ENCODE measurements around the gene SMIM13. TPM values are rescaled to one million over a fixed set of nuclear protein-coding genes. Genes with fewer than 3 reads are reported as not detected.
A peak's percentile ranks its signal among the peaks of the same experiment; 100 is the strongest.
"Not testable (repeated sequence)": the region's sequence is repeated elsewhere in the genome, so short reads cannot be mapped to it uniquely, and the experiment has no call there.

SMIM13 gene
- total RNA-seq, 2 experiments from 2014 or later = 7.5 to 7.7 TPM

DNA sequence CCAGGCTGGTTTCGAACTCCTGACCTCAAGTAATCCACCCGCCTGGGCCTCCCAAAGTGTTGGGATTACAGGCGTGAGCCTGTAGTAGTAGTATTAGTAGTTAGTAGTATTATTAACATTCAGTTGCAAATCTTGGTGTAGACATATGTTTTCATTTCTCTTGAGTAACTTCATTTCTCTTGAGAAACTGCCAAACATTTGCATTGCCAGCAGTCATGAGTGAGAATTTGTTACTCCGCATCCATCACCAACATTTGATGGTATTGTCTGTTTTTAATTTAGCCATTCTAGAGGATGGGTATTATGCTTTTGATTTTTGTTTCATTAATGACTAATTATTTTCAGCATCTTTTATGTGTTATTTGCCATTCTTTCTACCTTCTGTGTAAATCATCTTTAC lies 19.4 kb downstream of the SMIM13 start:
- H3K4me3 Mint-ChIP-seq = no peak overlapping the region
- POLR2A ChIA-PET = interaction anchor here (0.9 kb wide), 1 partner anchor 14 kb away, joined by 3 read pairs; no protein-coding TSS in a partner anchor
- peaks cover 30% of the 10 kb centered on the region for H3K4me1 Mint-ChIP-seq (ENCODE audit: low read depth)
- no peak for DNase-seq
- H3K27me3 Mint-ChIP-seq = no peaks in the 10 kb centered on the region
- TF ChIP-seq, protein P1, sequence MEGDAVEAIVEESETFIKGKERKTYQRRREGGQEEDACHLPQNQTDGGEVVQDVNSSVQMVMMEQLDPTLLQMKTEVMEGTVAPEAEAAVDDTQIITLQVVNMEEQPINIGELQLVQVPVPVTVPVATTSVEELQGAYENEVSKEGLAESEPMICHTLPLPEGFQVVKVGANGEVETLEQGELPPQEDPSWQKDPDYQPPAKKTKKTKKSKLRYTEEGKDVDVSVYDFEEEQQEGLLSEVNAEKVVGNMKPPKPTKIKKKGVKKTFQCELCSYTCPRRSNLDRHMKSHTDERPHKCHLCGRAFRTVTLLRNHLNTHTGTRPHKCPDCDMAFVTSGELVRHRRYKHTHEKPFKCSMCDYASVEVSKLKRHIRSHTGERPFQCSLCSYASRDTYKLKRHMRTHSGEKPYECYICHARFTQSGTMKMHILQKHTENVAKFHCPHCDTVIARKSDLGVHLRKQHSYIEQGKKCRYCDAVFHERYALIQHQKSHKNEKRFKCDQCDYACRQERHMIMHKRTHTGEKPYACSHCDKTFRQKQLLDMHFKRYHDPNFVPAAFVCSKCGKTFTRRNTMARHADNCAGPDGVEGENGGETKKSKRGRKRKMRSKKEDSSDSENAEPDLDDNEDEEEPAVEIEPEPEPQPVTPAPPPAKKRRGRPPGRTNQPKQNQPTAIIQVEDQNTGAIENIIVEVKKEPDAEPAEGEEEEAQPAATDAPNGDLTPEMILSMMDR (IDR thresholded peaks at IDR 0.05) = no peak
- no peaks in the 10 kb centered on the region for H3K36me3 Mint-ChIP-seq (ENCODE audit: low read depth)
- no peak for ATAC-seq
- H3K27ac Mint-ChIP-seq = no peak overlapping the region
- CTCF ChIA-PET = no interaction called here
- H3K9me3 Mint-ChIP-seq = no peaks in the 10 kb centered on the region
- intact Hi-C loops (cut with micrococcal nuclease) = no loop called here

DNA sequence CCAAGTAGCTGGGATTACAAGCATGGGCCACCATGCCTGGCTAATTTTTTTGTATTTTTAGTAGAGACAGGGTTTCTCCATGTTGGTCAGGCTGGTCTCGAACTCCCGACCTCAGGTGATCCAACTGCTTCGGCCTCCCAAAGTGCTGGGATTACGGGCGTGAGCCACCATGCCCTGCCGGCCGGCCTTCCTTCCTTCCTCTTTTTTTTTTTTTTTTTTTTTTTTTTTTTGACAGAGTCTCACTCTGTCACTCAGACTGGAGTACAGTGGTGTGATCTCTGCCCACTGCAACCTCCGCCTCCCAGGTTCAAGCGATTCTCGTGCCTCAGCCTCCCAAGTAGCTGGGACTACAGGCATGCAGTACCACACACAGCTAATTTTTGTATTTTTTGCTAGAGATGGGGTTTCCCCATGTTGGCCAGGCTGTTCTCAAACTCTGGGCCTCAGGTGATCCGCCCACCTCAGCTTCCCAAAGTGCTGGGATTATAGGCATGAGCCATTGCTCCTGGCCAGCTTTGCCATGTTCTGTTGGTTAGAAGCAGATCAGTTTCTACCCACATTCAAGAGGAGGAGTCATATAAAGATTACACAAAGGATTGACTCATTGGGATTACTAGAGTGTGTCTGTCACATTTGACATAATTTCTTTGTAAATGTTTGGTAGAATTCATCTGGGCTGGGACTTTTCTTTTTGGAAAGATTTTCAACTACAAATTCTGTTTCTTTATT lies 22.3 kb downstream of the SMIM13 start:
- CTCF ChIA-PET, H3K4me3 Mint-ChIP-seq: not testable (repeated sequence)

DNA sequence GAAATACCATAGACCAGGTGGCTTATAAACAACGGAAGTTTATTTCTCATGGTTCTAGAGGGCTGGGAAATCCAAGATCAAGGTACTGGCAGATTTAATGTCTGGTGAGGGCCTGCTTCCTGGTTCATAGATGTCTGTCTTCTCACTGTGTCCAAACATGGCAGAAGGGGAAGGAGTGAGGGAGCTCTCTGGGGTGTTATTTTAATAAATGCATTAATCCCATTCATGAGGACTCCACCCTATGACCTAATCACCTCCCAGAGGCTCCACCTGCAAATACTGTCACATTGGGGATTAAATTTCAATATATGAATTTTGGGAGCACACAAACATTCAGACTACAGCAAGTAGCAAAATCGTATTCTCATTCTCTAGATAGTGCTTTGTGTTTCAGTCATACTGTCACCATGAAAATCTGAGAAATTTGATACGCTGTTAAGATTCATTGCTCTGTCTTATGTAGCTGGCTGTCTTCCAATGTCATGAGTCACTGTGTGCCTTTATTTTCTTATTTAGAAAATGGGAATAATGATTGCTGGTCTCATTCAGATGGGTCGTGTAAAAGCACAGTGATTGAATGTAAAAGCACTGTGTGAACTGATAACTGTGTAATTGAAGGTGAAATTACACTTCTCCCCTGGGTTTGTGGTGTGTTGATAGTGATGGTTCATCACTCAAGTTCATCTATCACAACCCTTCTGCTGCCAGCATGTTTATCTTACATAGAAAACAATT lies 26.8 kb downstream of the SMIM13 start:
- H3K36me3 Mint-ChIP-seq (ENCODE audit: low read depth) = peaks cover 6% of the 10 kb centered on the region

More for the DNA sequence above, 22.3 kb downstream of the SMIM13 start:
- H3K36me3 Mint-ChIP-seq (ENCODE audit: low read depth); POLR2A ChIA-PET; H3K27ac Mint-ChIP-seq; H3K9me3 Mint-ChIP-seq; H3K27me3 Mint-ChIP-seq; intact Hi-C loops (cut with micrococcal nuclease): not testable (repeated sequence)
- peak; percentile 73 for ATAC-seq
- DNase-seq = peak; percentile 35
- H3K4me1 Mint-ChIP-seq (ENCODE audit: low read depth) = peaks cover 33% of the 10 kb centered on the region

DNA sequence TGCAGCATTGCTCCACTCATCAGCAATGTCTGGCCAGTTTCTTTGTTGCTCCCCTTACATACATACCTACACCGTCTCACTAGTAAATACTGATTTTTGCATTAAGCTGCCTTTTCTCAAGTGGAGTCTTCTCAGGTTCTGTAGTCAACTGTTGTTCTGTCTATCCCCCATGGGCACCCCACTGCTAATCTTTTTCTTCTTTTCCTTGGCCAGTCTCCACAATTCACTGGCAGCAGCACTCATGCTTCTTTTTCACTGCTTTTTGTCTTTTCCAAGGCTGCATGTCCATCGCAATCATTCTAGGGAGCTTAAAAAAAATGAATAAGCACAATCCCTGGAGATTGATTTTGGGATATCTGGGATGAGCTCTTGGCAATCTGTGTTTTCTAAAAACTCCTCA lies 28.2 kb downstream of the SMIM13 start:
- TF ChIP-seq, protein P1 (IDR thresholded peaks at IDR 0.05) = no peak
- no peaks in the 10 kb centered on the region for H3K27me3 Mint-ChIP-seq
- intact Hi-C loops (cut with micrococcal nuclease) = no loop called here
- peaks cover 25% of the 10 kb centered on the region for H3K4me1 Mint-ChIP-seq (ENCODE audit: low read depth)
- H3K36me3 Mint-ChIP-seq (ENCODE audit: low read depth) = peaks cover 12% of the 10 kb centered on the region
- no peak for DNase-seq
- no peak for ATAC-seq
- ChIA-PET CTCF (interaction anchor here (1.3 kb wide), 1 partner anchor 17 kb away, joined by 5 read pairs; no protein-coding TSS in a partner anchor), POLR2A (no interaction called here)
- H3K4me3 Mint-ChIP-seq = no peak overlapping the region
- H3K9me3 Mint-ChIP-seq = no peaks in the 10 kb centered on the region
- no peak overlapping the region for H3K27ac Mint-ChIP-seq

More for the DNA sequence above, 26.8 kb downstream of the SMIM13 start:
- H3K27ac Mint-ChIP-seq = no peak overlapping the region
- H3K27me3 Mint-ChIP-seq = no peaks in the 10 kb centered on the region
- TF ChIP-seq, protein P1 (IDR thresholded peaks at IDR 0.05) = no peak
- H3K9me3 Mint-ChIP-seq = no peaks in the 10 kb centered on the region
- no peak for DNase-seq
- H3K4me3 Mint-ChIP-seq = no peak overlapping the region
- H3K4me1 Mint-ChIP-seq (ENCODE audit: low read depth) = peaks cover 34% of the 10 kb centered on the region
- ATAC-seq = no peak
- POLR2A ChIA-PET = no interaction called here
- CTCF ChIA-PET = no interaction called here
- intact Hi-C loops (cut with micrococcal nuclease) = no loop called here

DNA sequence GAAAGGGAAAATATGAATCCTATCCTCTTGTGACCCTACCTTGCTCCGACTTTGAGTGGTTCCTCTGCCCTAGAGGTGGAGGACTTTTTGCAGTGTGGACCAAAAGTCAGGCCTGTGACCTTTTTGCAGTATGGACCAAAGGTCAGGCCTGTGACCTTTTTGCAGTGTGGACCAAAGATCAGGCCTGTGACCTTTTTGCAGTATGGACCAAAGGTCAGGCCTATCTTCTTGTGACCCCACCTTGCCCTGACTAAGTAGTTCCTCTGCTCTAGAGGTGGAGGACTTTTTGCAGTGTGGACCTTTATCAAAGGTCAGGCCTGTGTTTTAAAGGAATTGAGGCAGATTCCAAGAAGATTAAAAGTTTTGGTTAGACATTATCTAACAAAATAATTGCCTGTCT lies 28.7 kb downstream of the SMIM13 start:
- Mint-ChIP-seq H3K4me1 (ENCODE audit: low read depth) (peaks cover 25% of the 10 kb centered on the region), H3K4me3 (no peak overlapping the region), H3K27me3 (no peaks in the 10 kb centered on the region), H3K36me3 (ENCODE audit: low read depth) (peaks cover 15% of the 10 kb centered on the region), H3K27ac (no peak overlapping the region), H3K9me3 (no peaks in the 10 kb centered on the region)
- intact Hi-C loops (cut with micrococcal nuclease) = no loop called here
- ChIA-PET POLR2A (no interaction called here), CTCF (interaction anchor here (1.3 kb wide), 1 partner anchor 18 kb away, joined by 5 read pairs; no protein-coding TSS in a partner anchor)
- TF ChIP-seq, protein P1 (IDR thresholded peaks at IDR 0.05) = no peak
- DNase-seq (no peak), ATAC-seq (no peak)

All from activated CD8-positive, alpha-beta T cell treated with anti-CD3 and anti-CD28 coated beads for 36 hours (primary cell).